Measurements from ENCODE around the gene ATE1.

DNA sequence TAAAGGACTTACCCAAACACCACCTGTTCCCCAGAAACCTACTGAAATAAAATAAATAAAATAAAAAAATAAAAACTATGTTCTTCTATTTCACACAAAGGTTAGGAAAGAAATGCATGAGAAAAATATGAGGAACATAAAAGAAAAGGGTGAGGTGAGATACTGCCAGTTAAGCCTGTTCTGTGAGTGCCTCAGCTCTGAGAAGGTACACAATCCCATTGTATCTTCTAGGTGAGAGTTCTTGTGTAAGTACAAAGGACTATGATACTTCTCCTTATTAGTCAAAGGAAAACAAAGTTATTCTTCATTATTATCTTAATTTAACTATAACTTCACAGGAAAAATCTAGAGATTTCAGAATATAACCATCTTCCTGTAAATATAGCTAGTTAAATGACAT, 86.0 kb downstream of the ATE1 start:
- TF ChIP-seq, protein P1, sequence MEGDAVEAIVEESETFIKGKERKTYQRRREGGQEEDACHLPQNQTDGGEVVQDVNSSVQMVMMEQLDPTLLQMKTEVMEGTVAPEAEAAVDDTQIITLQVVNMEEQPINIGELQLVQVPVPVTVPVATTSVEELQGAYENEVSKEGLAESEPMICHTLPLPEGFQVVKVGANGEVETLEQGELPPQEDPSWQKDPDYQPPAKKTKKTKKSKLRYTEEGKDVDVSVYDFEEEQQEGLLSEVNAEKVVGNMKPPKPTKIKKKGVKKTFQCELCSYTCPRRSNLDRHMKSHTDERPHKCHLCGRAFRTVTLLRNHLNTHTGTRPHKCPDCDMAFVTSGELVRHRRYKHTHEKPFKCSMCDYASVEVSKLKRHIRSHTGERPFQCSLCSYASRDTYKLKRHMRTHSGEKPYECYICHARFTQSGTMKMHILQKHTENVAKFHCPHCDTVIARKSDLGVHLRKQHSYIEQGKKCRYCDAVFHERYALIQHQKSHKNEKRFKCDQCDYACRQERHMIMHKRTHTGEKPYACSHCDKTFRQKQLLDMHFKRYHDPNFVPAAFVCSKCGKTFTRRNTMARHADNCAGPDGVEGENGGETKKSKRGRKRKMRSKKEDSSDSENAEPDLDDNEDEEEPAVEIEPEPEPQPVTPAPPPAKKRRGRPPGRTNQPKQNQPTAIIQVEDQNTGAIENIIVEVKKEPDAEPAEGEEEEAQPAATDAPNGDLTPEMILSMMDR (conservative IDR thresholded peaks at IDR 0.05), result no peak
- TF ChIP-seq ZFX (IDR thresholded peaks at IDR 0.05), result no peak
